ENCODE measurements around the gene NOX5. TPM values are rescaled to one million over a fixed set of nuclear protein-coding genes. Genes with fewer than 3 reads are reported as not detected.
"Not testable (repeated sequence)": the region's sequence is repeated elsewhere in the genome, so short reads cannot be mapped to it uniquely, and the experiment has no call there.

Gene NOX5, protein sequence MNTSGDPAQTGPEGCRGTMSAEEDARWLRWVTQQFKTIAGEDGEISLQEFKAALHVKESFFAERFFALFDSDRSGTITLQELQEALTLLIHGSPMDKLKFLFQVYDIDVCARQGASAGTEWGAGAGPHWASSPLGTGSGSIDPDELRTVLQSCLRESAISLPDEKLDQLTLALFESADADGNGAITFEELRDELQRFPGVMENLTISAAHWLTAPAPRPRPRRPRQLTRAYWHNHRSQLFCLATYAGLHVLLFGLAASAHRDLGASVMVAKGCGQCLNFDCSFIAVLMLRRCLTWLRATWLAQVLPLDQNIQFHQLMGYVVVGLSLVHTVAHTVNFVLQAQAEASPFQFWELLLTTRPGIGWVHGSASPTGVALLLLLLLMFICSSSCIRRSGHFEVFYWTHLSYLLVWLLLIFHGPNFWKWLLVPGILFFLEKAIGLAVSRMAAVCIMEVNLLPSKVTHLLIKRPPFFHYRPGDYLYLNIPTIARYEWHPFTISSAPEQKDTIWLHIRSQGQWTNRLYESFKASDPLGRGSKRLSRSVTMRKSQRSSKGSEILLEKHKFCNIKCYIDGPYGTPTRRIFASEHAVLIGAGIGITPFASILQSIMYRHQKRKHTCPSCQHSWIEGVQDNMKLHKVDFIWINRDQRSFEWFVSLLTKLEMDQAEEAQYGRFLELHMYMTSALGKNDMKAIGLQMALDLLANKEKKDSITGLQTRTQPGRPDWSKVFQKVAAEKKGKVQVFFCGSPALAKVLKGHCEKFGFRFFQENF
- total RNA-seq, result under 1 TPM in 1 of 2 experiments, not detected in 1; 0.02 TPM

- Mint-ChIP-seq H3K4me3 (no peak within 1 kb of the TSS), H3K36me3 (peaks cover under 1% of the 10 kb centered on the region), H3K9me3 (peaks cover 11% of the 10 kb centered on the region), H3K4me1 (ENCODE audit: low read depth) (no peaks in the 10 kb centered on the region), H3K27me3 (peaks cover 4% of the 10 kb centered on the region), H3K27ac (no peak within 1 kb of the TSS)
- intact Hi-C loops (cut with micrococcal nuclease), result no loop called here
- CTCF ChIA-PET, result interaction anchor here (1.1 kb wide), 1 partner anchor 17 kb away, joined by 3 read pairs; no protein-coding TSS in a partner anchor
- POLR2A ChIA-PET, result no interaction called here
- DNase-seq, result no peak
Measured at GRCh38 chr15:69014454-69014853, at the start of gene NOX5. NOX5 (plus strand) TSS chr15:69014695; CDS start chr15:69014736, 41 bp downstream.

- peaks cover 4% of the 10 kb centered on the region for H3K36me3 Mint-ChIP-seq
- H3K4me1 Mint-ChIP-seq (ENCODE audit: low read depth), result no peaks in the 10 kb centered on the region
- no peak for DNase-seq
- POLR2A ChIA-PET, result no interaction called here
- CTCF ChIA-PET, result no interaction called here
- H3K27ac Mint-ChIP-seq, result no peak overlapping the region
- H3K4me3 Mint-ChIP-seq, result no peak overlapping the region
- peaks cover 19% of the 10 kb centered on the region for H3K9me3 Mint-ChIP-seq
- H3K27me3 Mint-ChIP-seq, result peaks cover 25% of the 10 kb centered on the region
- intact Hi-C loops (cut with micrococcal nuclease), result no loop called here
Measured at GRCh38 chr15:68966996-68967395, 47.5 kb upstream of the NOX5 start.

DNA sequence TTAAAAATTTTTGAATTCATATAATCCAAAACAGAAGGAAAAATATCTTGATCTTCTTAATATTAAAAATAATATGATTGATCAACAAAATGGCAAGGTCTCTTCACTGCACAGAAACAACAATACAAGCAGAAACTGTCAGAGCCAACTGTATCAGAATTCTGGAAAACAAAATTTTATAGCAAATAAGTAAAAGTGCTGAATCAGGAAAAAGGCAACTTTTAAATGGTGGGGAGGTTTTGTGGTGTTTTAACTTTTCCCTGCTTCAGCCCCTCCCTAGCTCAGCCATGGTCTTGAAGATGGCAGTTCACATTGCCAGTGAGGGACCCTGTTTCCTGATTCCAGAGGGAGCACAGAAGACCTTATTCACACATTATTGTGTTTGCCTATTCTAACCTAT lies 46.5 kb upstream of the NOX5 start:
- no peak for DNase-seq
- Mint-ChIP-seq H3K27ac (no peak overlapping the region), H3K27me3 (peaks cover 30% of the 10 kb centered on the region), H3K9me3 (peaks cover 19% of the 10 kb centered on the region), H3K36me3 (peaks cover 4% of the 10 kb centered on the region), H3K4me1 (ENCODE audit: low read depth) (no peaks in the 10 kb centered on the region), H3K4me3 (no peak overlapping the region)
- CTCF ChIA-PET, result interaction anchor here (1.8 kb wide), 1 partner anchor 43 kb away, joined by 5 read pairs; no protein-coding TSS in a partner anchor
- POLR2A ChIA-PET, result no interaction called here
- intact Hi-C loops (cut with micrococcal nuclease), result no loop called here

- no peaks in the 10 kb centered on the region for H3K4me1 Mint-ChIP-seq (ENCODE audit: low read depth)
Measured at GRCh38 chr15:68969298-68969697, 45.2 kb upstream of the NOX5 start.

DNA sequence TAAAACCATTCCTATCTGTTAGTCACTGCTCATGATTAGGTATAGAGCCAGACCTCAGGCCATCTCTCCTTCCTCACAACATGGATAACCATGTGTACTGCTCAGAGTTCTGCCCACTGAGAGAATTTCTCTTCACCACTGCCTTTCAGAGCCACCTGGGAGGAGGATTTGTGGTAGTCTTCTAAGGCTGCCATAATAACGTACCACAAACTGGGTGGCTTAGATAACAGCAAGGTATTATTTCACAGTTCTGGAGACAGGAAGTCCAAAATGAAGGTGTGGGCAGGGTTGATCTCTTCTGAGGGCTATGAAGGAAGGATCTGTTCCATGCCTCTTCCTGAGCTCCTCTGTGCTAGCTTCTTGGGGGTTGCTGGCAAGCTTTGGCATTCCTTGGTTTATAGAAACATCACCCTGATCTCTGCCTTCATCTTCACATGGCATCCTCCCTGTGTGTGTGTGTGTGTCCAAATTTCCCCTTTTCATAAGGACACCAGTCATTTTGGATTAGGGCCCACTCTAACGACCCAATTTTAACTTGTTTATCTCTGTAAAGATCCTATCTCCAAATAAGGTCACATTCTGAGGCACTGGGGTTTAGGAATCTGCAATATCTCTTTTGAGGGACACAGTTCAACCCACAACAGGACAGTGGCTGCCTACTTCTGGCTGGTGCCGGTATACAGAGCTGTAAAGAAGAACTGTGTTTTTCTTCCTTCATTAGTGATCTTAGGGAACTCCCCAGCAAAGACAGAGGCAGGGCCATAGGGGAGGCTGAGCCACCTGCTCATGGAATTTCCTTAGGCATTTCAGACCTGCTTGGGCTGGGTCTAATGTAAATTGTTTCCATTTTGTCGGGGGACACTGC lies 42.1 kb upstream of the NOX5 start:
- Mint-ChIP-seq H3K36me3 (peaks cover 2% of the 10 kb centered on the region), H3K4me1 (ENCODE audit: low read depth) (no peaks in the 10 kb centered on the region), H3K27ac (no peak overlapping the region), H3K9me3 (peaks cover 25% of the 10 kb centered on the region), H3K27me3 (peaks cover 29% of the 10 kb centered on the region), H3K4me3 (no peak overlapping the region)
- DNase-seq, result no peak
- ChIA-PET POLR2A (no interaction called here), CTCF (no interaction called here)
- intact Hi-C loops (cut with micrococcal nuclease), result no loop called here

More at GRCh38 chr15:68969298-68969697, 45.2 kb upstream of the NOX5 start:
- Mint-ChIP-seq H3K27ac (no peak overlapping the region), H3K4me3 (no peak overlapping the region), H3K9me3 (peaks cover 19% of the 10 kb centered on the region), H3K27me3 (peaks cover 32% of the 10 kb centered on the region), H3K36me3 (peaks cover 4% of the 10 kb centered on the region)
- no peak for DNase-seq
- ChIA-PET POLR2A (no interaction called here), CTCF (interaction anchor here (1.8 kb wide), 1 partner anchor 44 kb away, joined by 5 read pairs; no protein-coding TSS in a partner anchor)
- intact Hi-C loops (cut with micrococcal nuclease), result no loop called here

DNA sequence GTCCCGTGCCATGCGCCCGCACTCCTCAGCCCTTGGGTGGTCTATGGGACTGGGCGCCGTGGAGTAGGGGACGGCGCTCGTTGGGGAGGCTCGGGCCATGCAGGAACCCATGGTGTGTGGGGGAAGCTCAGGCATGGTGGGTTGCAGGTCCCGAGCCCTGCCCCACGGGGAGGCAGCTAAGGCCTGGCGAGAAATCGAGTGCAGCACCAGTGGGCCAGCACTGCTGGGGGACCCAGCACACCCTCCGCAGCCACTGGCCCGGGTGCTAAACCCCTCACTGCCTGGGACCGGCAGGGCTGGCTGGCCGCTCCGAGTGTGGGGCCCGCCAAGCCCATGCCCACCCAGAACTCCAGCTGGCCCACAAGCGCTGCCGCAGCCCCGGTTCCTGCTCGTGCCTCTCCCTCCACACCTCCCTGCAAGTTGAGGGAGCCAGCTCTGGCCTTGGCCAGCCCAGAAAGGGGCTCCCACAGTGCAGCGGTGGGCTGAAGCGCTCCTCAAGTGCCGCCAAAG lies 38.8 kb upstream of the NOX5 start:
- H3K27ac Mint-ChIP-seq; H3K4me3 Mint-ChIP-seq; H3K36me3 Mint-ChIP-seq; DNase-seq; intact Hi-C loops (cut with micrococcal nuclease); CTCF ChIA-PET; H3K4me1 Mint-ChIP-seq (ENCODE audit: low read depth); POLR2A ChIA-PET: not testable (repeated sequence)
- H3K9me3 Mint-ChIP-seq, result peaks cover 14% of the 10 kb centered on the region
- H3K27me3 Mint-ChIP-seq, result peaks cover 33% of the 10 kb centered on the region

DNA sequence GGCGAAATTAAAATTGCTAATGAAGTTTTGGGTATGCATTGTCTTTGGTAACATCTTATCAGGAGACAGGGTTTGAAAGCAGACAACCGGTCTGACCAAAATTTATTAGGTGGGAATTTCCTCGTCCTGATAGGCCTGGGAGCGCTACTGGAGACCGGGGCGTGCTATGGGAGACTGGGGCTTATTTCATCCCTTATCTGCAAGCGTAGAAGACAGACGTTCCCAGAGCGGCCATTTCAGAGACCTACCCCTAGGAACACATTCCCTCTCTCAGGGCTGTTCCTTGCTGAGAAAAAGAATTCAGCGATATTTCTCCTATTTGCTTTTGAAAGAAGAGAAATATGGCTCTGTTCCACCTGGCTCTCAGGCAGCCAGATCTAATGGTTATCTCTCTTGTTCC lies 37.1 kb upstream of the NOX5 start:
- H3K36me3 Mint-ChIP-seq; intact Hi-C loops (cut with micrococcal nuclease); H3K4me1 Mint-ChIP-seq (ENCODE audit: low read depth); DNase-seq; CTCF ChIA-PET; H3K4me3 Mint-ChIP-seq; POLR2A ChIA-PET; H3K27ac Mint-ChIP-seq: not testable (repeated sequence)
- Mint-ChIP-seq H3K9me3 (peaks cover 14% of the 10 kb centered on the region), H3K27me3 (peaks cover 36% of the 10 kb centered on the region)

- POLR2A ChIA-PET, result no interaction called here
- no peak for DNase-seq
- Mint-ChIP-seq H3K4me1 (ENCODE audit: low read depth) (no peaks in the 10 kb centered on the region), H3K27ac (no peak overlapping the region), H3K9me3 (peaks cover 14% of the 10 kb centered on the region), H3K27me3 (peaks cover 26% of the 10 kb centered on the region), H3K4me3 (no peak overlapping the region), H3K36me3 (peaks cover 2% of the 10 kb centered on the region)
- CTCF ChIA-PET, result no interaction called here
- intact Hi-C loops (cut with micrococcal nuclease), result no loop called here
Measured at GRCh38 chr15:68979006-68979405, 35.5 kb upstream of the NOX5 start.

DNA sequence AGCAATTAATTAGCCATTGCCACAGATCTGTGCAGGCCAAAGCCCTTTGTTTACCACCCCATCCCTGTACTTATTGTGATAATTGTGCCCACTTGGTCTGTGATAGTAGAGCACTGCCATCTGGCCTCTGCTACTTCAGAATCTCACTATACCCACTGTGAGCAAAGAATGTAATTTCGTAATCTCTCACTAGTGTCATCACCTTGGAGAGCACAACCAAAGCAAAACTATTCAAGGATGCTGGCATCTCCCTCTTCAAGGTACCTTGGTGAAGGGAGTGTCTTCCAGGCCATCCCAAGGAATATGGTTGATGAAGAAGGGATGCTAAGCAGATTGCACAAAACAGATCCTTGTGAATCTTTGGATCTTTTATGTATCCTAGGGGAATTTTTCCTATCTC lies 34.7 kb upstream of the NOX5 start:
- Mint-ChIP-seq H3K36me3 (peaks cover 2% of the 10 kb centered on the region), H3K27me3 (peaks cover 21% of the 10 kb centered on the region), H3K4me1 (ENCODE audit: low read depth) (no peaks in the 10 kb centered on the region), H3K4me3 (no peak overlapping the region), H3K27ac (no peak overlapping the region), H3K9me3 (peaks cover 14% of the 10 kb centered on the region)
- ChIA-PET CTCF (no interaction called here), POLR2A (no interaction called here)
- intact Hi-C loops (cut with micrococcal nuclease), result no loop called here
- no peak for DNase-seq

GRCh38 chr15:68980786-68981185 lies 33.7 kb upstream of the NOX5 start:
- Mint-ChIP-seq H3K36me3 (peaks cover 2% of the 10 kb centered on the region), H3K9me3 (peaks cover 12% of the 10 kb centered on the region), H3K27ac (no peak overlapping the region), H3K4me1 (ENCODE audit: low read depth) (no peaks in the 10 kb centered on the region), H3K27me3 (peaks cover 19% of the 10 kb centered on the region), H3K4me3 (no peak overlapping the region)
- intact Hi-C loops (cut with micrococcal nuclease), result no loop called here
- CTCF ChIA-PET, result no interaction called here
- POLR2A ChIA-PET, result no interaction called here
- no peak for DNase-seq

GRCh38 chr15:68981941-68982340 lies 32.6 kb upstream of the NOX5 start:
- intact Hi-C loops (cut with micrococcal nuclease), result no loop called here
- DNase-seq, result no peak
- POLR2A ChIA-PET, result no interaction called here
- H3K4me3 Mint-ChIP-seq, result no peak overlapping the region
- CTCF ChIA-PET, result no interaction called here
- peaks cover 2% of the 10 kb centered on the region for H3K36me3 Mint-ChIP-seq
- no peaks in the 10 kb centered on the region for H3K4me1 Mint-ChIP-seq (ENCODE audit: low read depth)
- peaks cover 16% of the 10 kb centered on the region for H3K27me3 Mint-ChIP-seq
- peaks cover 8% of the 10 kb centered on the region for H3K9me3 Mint-ChIP-seq
- no peak overlapping the region for H3K27ac Mint-ChIP-seq
